HUES6 (cell line): ENCODE results near the gene TCF21.

Source experiments
- H3K27ac ChIP-seq: 2 replicates; pipeline ENCODE4 v1.7.0; 2013; ENCODE audit warnings: low read depth, mild to moderate bottlenecking, low read length, inconsistent platforms
- H3K27me3 ChIP-seq: 2 replicates; pipeline ENCODE4 v1.6.1; 2013; ENCODE audit warnings: low read length; ENCODE audit not compliant: control insufficient read depth, insufficient read depth
- H3K36me3 ChIP-seq: 2 replicates; pipeline ENCODE4 v1.6.1; 2013; ENCODE audit warnings: low read length; ENCODE audit not compliant: control insufficient read depth, insufficient read depth
- H3K4me1 ChIP-seq: 2 replicates; pipeline ENCODE4 v1.6.1; 2013; ENCODE audit warnings: low read length; ENCODE audit not compliant: control insufficient read depth, insufficient read depth
- H3K4me3 ChIP-seq: 2 replicates; pipeline ENCODE4 v1.5.1; 2013; ENCODE audit warnings: low read depth, low read length
- H3K9ac ChIP-seq: one replicate; pipeline ENCODE4 v1.6.1; 2013; ENCODE audit warnings: mild to moderate bottlenecking, low read length
- H3K9me3 ChIP-seq: 2 replicates; pipeline ENCODE4 v1.6.1; 2013; ENCODE audit warnings: low read depth, low read length; ENCODE audit not compliant: control insufficient read depth, insufficient read depth

TCF21 gene

GRCh38 chr6:133863228-133863627 lies 25.7 kb upstream of the TCF21 start:
- no peak overlapping the region for H3K9ac ChIP-seq
- no peak overlapping the region for H3K4me3 ChIP-seq
- no peaks in the 10 kb centered on the region for H3K4me1 ChIP-seq
- no peaks in the 10 kb centered on the region for H3K27me3 ChIP-seq
- peaks cover 13% of the 10 kb centered on the region for H3K9me3 ChIP-seq
- H3K36me3 ChIP-seq = no peaks in the 10 kb centered on the region
- no peak overlapping the region for H3K27ac ChIP-seq

GRCh38 chr6:133865680-133866079 lies 23.2 kb upstream of the TCF21 start:
- Histone ChIP-seq H3K27ac (no peak overlapping the region), H3K4me1 (no peaks in the 10 kb centered on the region), H3K9me3 (peaks cover 13% of the 10 kb centered on the region), H3K27me3 (no peaks in the 10 kb centered on the region), H3K9ac (no peak overlapping the region), H3K36me3 (no peaks in the 10 kb centered on the region), H3K4me3 (no peak overlapping the region)

GRCh38 chr6:133871131-133871530 lies 17.8 kb upstream of the TCF21 start:
- no peaks in the 10 kb centered on the region for H3K9me3 ChIP-seq
- H3K27me3 ChIP-seq = no peaks in the 10 kb centered on the region
- H3K27ac ChIP-seq = no peak overlapping the region
- H3K9ac ChIP-seq = no peak overlapping the region
- no peaks in the 10 kb centered on the region for H3K36me3 ChIP-seq
- H3K4me1 ChIP-seq = no peaks in the 10 kb centered on the region
- no peak overlapping the region for H3K4me3 ChIP-seq

GRCh38 chr6:133873538-133873937 lies 15.4 kb upstream of the TCF21 start:
- Histone ChIP-seq H3K27ac (no peak overlapping the region), H3K9me3 (no peaks in the 10 kb centered on the region), H3K4me1 (no peaks in the 10 kb centered on the region), H3K36me3 (no peaks in the 10 kb centered on the region), H3K9ac (no peak overlapping the region), H3K4me3 (no peak overlapping the region), H3K27me3 (no peaks in the 10 kb centered on the region)

- Histone ChIP-seq H3K4me3 (no peak overlapping the region), H3K9ac (no peak overlapping the region), H3K27ac (no peak overlapping the region), H3K27me3 (no peaks in the 10 kb centered on the region), H3K9me3 (no peaks in the 10 kb centered on the region), H3K4me1 (no peaks in the 10 kb centered on the region), H3K36me3 (no peaks in the 10 kb centered on the region)
Observed at GRCh38 chr6:133877116-133877515, 11.8 kb upstream of the TCF21 start.

GRCh38 chr6:133880006-133880405 lies 8.9 kb upstream of the TCF21 start:
- Histone ChIP-seq H3K4me1 (no peaks in the 10 kb centered on the region), H3K27ac (no peak overlapping the region), H3K4me3 (no peak overlapping the region), H3K36me3 (no peaks in the 10 kb centered on the region), H3K9ac (no peak overlapping the region), H3K27me3 (0 out of 2 replicates have a peak, but pooled peaks cover 5% of the 10 kb centered on the region), H3K9me3 (no peaks in the 10 kb centered on the region)

- Histone ChIP-seq H3K27me3 (peaks cover 10% of the 10 kb centered on the region; the same call in 1 of the 2 replicates), H3K4me1 (no peaks in the 10 kb centered on the region), H3K9me3 (no peaks in the 10 kb centered on the region), H3K36me3 (no peaks in the 10 kb centered on the region), H3K27ac (no peak overlapping the region), H3K4me3 (no peak overlapping the region), H3K9ac (no peak overlapping the region)
Observed at GRCh38 chr6:133880896-133881295, 8.0 kb upstream of the TCF21 start.

- H3K36me3 ChIP-seq = no peaks in the 10 kb centered on the region
- no peak overlapping the region for H3K9ac ChIP-seq
- peaks cover 20% of the 10 kb centered on the region for H3K4me1 ChIP-seq
- H3K9me3 ChIP-seq = no peaks in the 10 kb centered on the region
- no peak overlapping the region for H3K4me3 ChIP-seq
- peaks cover 63% of the 10 kb centered on the region for H3K27me3 ChIP-seq
- no peak overlapping the region for H3K27ac ChIP-seq
Observed at GRCh38 chr6:133886104-133886775, 2.7 kb upstream of the TCF21 start.

GRCh38 chr6:133887156-133887879 lies 1.6 kb upstream of the TCF21 start:
- H3K9ac ChIP-seq = no peak overlapping the region
- peaks cover 21% of the 10 kb centered on the region for H3K4me1 ChIP-seq
- H3K27me3 ChIP-seq = peaks cover 74% of the 10 kb centered on the region
- no peak overlapping the region for H3K27ac ChIP-seq
- H3K4me3 ChIP-seq = no peak overlapping the region
- H3K36me3 ChIP-seq = no peaks in the 10 kb centered on the region
- H3K9me3 ChIP-seq = no peaks in the 10 kb centered on the region

- no peaks in the 10 kb centered on the region for H3K9me3 ChIP-seq
- H3K36me3 ChIP-seq = no peaks in the 10 kb centered on the region
- peaks cover 79% of the 10 kb centered on the region for H3K27me3 ChIP-seq
- peaks cover 26% of the 10 kb centered on the region for H3K4me1 ChIP-seq
- H3K4me3 ChIP-seq = no peak overlapping the region
- H3K9ac ChIP-seq = no peak overlapping the region
- no peak overlapping the region for H3K27ac ChIP-seq
Observed at GRCh38 chr6:133887880-133888230, 1.1 kb upstream of the TCF21 start.

- Histone ChIP-seq H3K9me3 (no peaks in the 10 kb centered on the region), H3K4me3 (peak overlapping the region; percentile 67), H3K4me1 (peaks cover 26% of the 10 kb centered on the region), H3K36me3 (no peaks in the 10 kb centered on the region), H3K9ac (peak overlapping the region; percentile 60), H3K27me3 (peaks cover 96% of the 10 kb centered on the region), H3K27ac (no peak overlapping the region)
Observed at GRCh38 chr6:133889557-133890403, 867 bp downstream of the TCF21 start.
